SK-N-SH treated with all-trans-retinoic acid at 6 μM for 48 hours (cell line): ENCODE data around the gene TMTC3.

ENCODE experiments used
- ATAC-seq: fragments of 200-7000 bp; cut with Tn5 transposase; 3 replicates; pipeline ENCODE4 v1.9.1; 2020; ENCODE audit warnings: mild to moderate bottlenecking, moderate library complexity
- ARNTL ChIP-seq: fragments of 450-650 bp; formaldehyde crosslinking; IDR thresholded peaks from 2 replicates; pipeline ENCODE4 v1.5.0; 2020; ENCODE audit warnings: low read depth, mild to moderate bottlenecking, moderate library complexity, borderline replicate concordance
- BACH2 ChIP-seq: fragments of 250-450 bp; sonication (Bioruptor Pico); IDR thresholded peaks from 2 replicates; pipeline ENCODE4 v1.9.0; 2021; ENCODE audit warnings: mild to moderate bottlenecking, borderline replicate concordance
- CSDC2 ChIP-seq: fragments of 250-450 bp; sonication (Bioruptor Pico); IDR thresholded peaks from 2 replicates; pipeline ENCODE4 v1.5.0; 2020; ENCODE audit warnings: mild to moderate bottlenecking, moderate library complexity
- ESRRG ChIP-seq: fragments of 250-450 bp; sonication (Bioruptor Pico); IDR thresholded peaks from 2 replicates; pipeline ENCODE4 v1.6.1; 2021; ENCODE audit warnings: mild to moderate bottlenecking
- GLIS3 ChIP-seq: fragments of 250-450 bp; sonication (Bioruptor Pico); IDR thresholded peaks from 2 replicates; pipeline ENCODE4 v1.5.0; 2020; ENCODE audit warnings: mild to moderate bottlenecking, moderate library complexity
- OSR1 ChIP-seq: fragments of 250-450 bp; sonication (Bioruptor Pico); IDR thresholded peaks from 2 replicates; pipeline ENCODE4 v1.8.0; 2022; ENCODE audit warnings: moderate library complexity, mild to moderate bottlenecking, inconsistent platforms
- PPARA ChIP-seq: fragments of 250-450 bp; sonication (Bioruptor Pico); IDR thresholded peaks from 2 replicates; pipeline ENCODE4 v1.5.0; 2020; ENCODE audit warnings: mild to moderate bottlenecking, borderline replicate concordance
- RARB ChIP-seq: fragments of 250-450 bp; sonication (Bioruptor Pico); IDR thresholded peaks from 2 replicates; pipeline ENCODE4 v1.8.0; 2021; ENCODE audit warnings: mild to moderate bottlenecking, moderate library complexity
- SNAI2 ChIP-seq: fragments of 250-450 bp; sonication (Bioruptor Pico); IDR thresholded peaks from 2 replicates; pipeline ENCODE4 v1.5.0; 2020; ENCODE audit warnings: mild to moderate bottlenecking, moderate library complexity
- TCF4 ChIP-seq: fragments of 250-450 bp; sonication (Bioruptor Pico); IDR thresholded peaks from 2 replicates; pipeline ENCODE4 v1.8.0; 2021; ENCODE audit warnings: mild to moderate bottlenecking, moderate library complexity, borderline replicate concordance
- TOX ChIP-seq: fragments of 250-450 bp; sonication (Bioruptor Pico); IDR thresholded peaks from 2 replicates; pipeline ENCODE4 v1.8.0; 2021; ENCODE audit warnings: mild to moderate bottlenecking, moderate library complexity, borderline replicate concordance
- ZC3H10 ChIP-seq: fragments of 250-450 bp; sonication (Bioruptor Pico); IDR thresholded peaks from 2 replicates; pipeline ENCODE4 v1.5.1; 2021; ENCODE audit warnings: mild to moderate bottlenecking, moderate library complexity
- ZFP3 ChIP-seq: fragments of 250-450 bp; sonication (Bioruptor Pico); IDR thresholded peaks from 2 replicates; pipeline ENCODE4 v1.5.0; 2020; ENCODE audit warnings: mild to moderate bottlenecking, moderate library complexity
- ZFP30 ChIP-seq: fragments of 450-650 bp; formaldehyde crosslinking; IDR thresholded peaks from 2 replicates; pipeline ENCODE4 v1.5.0; 2022; ENCODE audit warnings: mild to moderate bottlenecking, moderate library complexity
- ZNF565 ChIP-seq: fragments of 450-650 bp; formaldehyde crosslinking; conservative IDR thresholded peaks from 2 replicates; pipeline ENCODE4 v1.5.0; 2020; ENCODE audit warnings: low read depth, mild to moderate bottlenecking, moderate library complexity
- ZNF70 ChIP-seq: fragments of 450-650 bp; formaldehyde crosslinking; IDR thresholded peaks from 2 replicates; pipeline ENCODE4 v1.5.0; 2020; ENCODE audit warnings: mild to moderate bottlenecking, moderate library complexity
- ZNF8 ChIP-seq: fragments of 450-650 bp; formaldehyde crosslinking; IDR thresholded peaks from 2 replicates; pipeline ENCODE4 v1.5.0; 2020; ENCODE audit warnings: mild to moderate bottlenecking, moderate library complexity
- TF ChIP-seq, protein P1 (sequence below): fragments of 250-450 bp; sonication (Bioruptor Pico); IDR thresholded peaks from 2 replicates; pipeline ENCODE4 v1.5.1; 2021; ENCODE audit warnings: mild to moderate bottlenecking, moderate library complexity
- TF ChIP-seq, protein P2 (sequence below): fragments of 250-450 bp; sonication (Bioruptor Pico); IDR thresholded peaks from 2 replicates; pipeline ENCODE4 v1.8.0; 2021; ENCODE audit warnings: low read depth, mild to moderate bottlenecking, moderate library complexity, borderline replicate concordance
- TF ChIP-seq, protein P3 (sequence below): fragments of 250-450 bp; sonication (Bioruptor Pico); IDR thresholded peaks from 2 replicates; pipeline ENCODE4 v1.8.0; 2020; ENCODE audit warnings: mild to moderate bottlenecking, moderate library complexity, borderline replicate concordance
- TF ChIP-seq, protein P4 (sequence below): fragments of 250-450 bp; sonication (Bioruptor Pico); IDR thresholded peaks from 2 replicates; pipeline ENCODE4 v1.5.1; 2020; ENCODE audit warnings: low read depth, mild to moderate bottlenecking, moderate library complexity

Gene TMTC3

DNA sequence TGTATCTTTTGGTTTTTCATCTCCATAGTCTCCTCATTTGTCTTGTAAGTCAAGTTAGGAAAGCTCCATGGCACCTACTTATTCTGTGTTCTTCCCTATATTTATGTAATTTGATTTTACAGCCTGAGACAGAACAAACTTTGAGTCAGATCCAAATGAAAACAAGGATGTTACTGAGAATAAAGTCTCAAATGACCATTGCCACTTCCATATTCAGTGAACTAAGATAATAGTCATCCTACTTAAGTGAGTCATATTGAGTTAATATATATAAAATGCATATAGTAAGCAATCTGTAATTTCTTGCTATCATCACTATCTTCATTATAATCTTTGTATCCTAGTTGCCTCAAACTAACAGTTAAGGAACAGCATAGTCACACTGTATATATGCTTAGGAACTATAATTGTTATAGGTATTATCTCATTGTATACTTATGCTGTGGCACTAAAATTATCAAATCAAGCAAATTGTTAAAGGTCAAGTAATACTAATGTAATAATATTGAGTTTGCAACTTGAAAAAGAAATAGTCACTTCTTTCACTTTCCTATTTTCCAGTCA, 30.8 kb downstream of the TMTC3 start:
- peak; percentile 30; the same call in 2 of the 3 replicates for ATAC-seq

DNA sequence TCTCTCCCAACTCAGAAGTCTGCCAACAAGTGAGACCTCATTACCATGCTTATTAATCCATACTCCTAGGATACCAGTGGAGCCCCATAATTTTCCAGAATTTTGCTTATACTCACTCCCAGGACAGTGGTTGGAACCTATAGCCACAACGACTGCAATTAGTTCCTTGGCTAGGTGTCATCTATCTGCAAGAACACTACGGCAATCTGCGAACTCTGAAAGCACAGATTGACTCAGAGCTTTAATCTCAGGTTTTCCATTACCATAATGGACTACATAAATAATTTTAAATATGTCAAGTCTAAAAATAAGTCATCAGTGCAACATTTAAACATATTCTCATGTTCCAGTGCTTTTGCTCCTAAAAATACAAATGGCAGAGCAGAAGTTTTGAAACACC, 33.4 kb downstream of the TMTC3 start:
- no peak for TF ChIP-seq ZNF70 (CRISPR knock-in tag)
- TF ChIP-seq, protein P1, sequence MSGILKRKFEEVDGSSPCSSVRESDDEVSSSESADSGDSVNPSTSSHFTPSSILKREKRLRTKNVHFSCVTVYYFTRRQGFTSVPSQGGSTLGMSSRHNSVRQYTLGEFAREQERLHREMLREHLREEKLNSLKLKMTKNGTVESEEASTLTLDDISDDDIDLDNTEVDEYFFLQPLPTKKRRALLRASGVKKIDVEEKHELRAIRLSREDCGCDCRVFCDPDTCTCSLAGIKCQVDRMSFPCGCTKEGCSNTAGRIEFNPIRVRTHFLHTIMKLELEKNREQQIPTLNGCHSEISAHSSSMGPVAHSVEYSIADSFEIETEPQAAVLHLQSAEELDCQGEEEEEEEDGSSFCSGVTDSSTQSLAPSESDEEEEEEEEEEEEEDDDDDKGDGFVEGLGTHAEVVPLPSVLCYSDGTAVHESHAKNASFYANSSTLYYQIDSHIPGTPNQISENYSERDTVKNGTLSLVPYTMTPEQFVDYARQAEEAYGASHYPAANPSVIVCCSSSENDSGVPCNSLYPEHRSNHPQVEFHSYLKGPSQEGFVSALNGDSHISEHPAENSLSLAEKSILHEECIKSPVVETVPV (CRISPR knock-in tag) = no peak
- no peak for TF ChIP-seq ZNF8
- TF ChIP-seq, protein P2, sequence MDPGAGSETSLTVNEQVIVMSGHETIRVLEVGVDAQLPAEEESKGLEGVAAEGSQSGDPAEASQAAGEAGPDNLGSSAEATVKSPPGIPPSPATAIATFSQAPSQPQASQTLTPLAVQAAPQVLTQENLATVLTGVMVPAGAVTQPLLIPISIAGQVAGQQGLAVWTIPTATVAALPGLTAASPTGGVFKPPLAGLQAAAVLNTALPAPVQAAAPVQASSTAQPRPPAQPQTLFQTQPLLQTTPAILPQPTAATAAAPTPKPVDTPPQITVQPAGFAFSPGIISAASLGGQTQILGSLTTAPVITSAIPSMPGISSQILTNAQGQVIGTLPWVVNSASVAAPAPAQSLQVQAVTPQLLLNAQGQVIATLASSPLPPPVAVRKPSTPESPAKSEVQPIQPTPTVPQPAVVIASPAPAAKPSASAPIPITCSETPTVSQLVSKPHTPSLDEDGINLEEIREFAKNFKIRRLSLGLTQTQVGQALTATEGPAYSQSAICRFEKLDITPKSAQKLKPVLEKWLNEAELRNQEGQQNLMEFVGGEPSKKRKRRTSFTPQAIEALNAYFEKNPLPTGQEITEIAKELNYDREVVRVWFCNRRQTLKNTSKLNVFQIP (CRISPR knock-in tag) = no peak
- TF ChIP-seq ESRRG = no peak
- no peak for TF ChIP-seq ZFP30 (CRISPR knock-in tag)
- no peak for TF ChIP-seq ARNTL (CRISPR knock-in tag)
- no peak for ATAC-seq

More for the DNA sequence above, 30.8 kb downstream of the TMTC3 start:
- TF ChIP-seq, protein P3, sequence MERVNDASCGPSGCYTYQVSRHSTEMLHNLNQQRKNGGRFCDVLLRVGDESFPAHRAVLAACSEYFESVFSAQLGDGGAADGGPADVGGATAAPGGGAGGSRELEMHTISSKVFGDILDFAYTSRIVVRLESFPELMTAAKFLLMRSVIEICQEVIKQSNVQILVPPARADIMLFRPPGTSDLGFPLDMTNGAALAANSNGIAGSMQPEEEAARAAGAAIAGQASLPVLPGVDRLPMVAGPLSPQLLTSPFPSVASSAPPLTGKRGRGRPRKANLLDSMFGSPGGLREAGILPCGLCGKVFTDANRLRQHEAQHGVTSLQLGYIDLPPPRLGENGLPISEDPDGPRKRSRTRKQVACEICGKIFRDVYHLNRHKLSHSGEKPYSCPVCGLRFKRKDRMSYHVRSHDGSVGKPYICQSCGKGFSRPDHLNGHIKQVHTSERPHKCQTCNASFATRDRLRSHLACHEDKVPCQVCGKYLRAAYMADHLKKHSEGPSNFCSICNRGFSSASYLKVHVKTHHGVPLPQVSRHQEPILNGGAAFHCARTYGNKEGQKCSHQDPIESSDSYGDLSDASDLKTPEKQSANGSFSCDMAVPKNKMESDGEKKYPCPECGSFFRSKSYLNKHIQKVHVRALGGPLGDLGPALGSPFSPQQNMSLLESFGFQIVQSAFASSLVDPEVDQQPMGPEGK (CRISPR knock-in tag) = no peak
- TF ChIP-seq OSR1 (CRISPR knock-in tag) (no peak), ZFP3 (CRISPR knock-in tag) (no peak), ARNTL (CRISPR knock-in tag) (no peak), ZFP30 (CRISPR knock-in tag) (no peak), BACH2 (CRISPR knock-in tag) (no peak), ESRRG (no peak), ZC3H10 (CRISPR knock-in tag) (no peak), PPARA (CRISPR knock-in tag) (no peak)
- TF ChIP-seq, protein P4, sequence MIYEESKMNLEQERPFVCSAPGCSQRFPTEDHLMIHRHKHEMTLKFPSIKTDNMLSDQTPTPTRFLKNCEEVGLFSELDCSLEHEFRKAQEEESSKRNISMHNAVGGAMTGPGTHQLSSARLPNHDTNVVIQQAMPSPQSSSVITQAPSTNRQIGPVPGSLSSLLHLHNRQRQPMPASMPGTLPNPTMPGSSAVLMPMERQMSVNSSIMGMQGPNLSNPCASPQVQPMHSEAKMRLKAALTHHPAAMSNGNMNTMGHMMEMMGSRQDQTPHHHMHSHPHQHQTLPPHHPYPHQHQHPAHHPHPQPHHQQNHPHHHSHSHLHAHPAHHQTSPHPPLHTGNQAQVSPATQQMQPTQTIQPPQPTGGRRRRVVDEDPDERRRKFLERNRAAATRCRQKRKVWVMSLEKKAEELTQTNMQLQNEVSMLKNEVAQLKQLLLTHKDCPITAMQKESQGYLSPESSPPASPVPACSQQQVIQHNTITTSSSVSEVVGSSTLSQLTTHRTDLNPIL = no peak
- TF ChIP-seq, protein P2 (CRISPR knock-in tag) = no peak

DNA sequence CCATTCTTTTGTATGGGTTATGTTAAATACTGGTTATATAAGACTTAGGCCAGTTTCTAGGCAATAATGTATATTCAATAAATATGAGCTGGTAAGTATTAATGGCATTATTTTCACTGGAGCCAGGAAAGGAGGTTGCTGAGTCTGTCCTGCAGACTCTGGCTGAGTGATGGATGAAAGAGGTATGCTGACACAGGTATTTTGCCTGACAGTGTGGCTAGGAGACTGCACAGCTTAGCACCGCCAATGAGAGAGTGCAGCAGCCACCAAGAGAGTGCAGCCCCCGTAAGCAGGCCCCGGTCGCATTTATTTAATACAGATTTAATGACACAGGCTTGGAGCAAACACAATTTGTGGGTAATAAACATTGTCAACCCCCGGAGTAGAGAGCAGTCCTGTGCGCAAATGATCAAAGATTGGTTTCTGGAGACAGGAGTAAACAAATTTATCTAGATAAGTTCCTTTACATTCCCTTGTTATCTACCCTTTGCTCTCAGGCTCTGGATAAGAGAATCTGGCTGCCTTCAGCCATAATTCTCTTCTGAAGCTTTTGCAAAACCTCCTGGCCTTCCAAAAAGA, 37.4 kb downstream of the TMTC3 start:
- TF ChIP-seq ARNTL (CRISPR knock-in tag) (no peak), PPARA (CRISPR knock-in tag) (no peak), TOX (CRISPR knock-in tag) (no peak), ZFP30 (CRISPR knock-in tag) (no peak), SNAI2 (CRISPR knock-in tag) (no peak), ZNF70 (CRISPR knock-in tag) (no peak)
- no peak for ATAC-seq

DNA sequence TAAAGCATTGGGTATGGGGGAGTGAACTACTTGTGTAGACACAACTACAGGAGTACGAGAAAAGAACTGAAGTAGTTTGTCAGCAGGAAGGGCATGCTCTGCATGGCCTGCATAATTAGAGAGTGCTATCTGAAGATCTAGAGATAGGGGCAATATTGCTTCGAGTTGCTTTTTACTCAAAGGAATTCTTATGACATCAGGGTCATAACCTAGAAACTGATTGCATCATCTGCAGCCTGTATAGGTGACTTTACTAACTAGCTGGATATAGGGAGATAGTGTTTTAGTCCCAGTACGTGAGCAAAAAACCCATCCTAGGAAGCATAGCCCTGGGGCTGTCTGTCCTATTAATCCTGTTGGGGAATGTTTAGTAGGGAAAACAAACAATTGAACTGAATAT, 39.8 kb downstream of the TMTC3 start:
- no peak for ATAC-seq
- TF ChIP-seq, protein P2 (CRISPR knock-in tag) = no peak
- TF ChIP-seq CSDC2 (CRISPR knock-in tag) = no peak
- no peak for TF ChIP-seq RARB (CRISPR knock-in tag)
- TF ChIP-seq OSR1 (CRISPR knock-in tag) = no peak
- TF ChIP-seq GLIS3 (CRISPR knock-in tag) = no peak
- TF ChIP-seq ZNF565 (CRISPR knock-in tag) = no peak
- TF ChIP-seq, protein P3 (CRISPR knock-in tag) = no peak
- TF ChIP-seq SNAI2 (CRISPR knock-in tag) = no peak
- no peak for TF ChIP-seq ZNF70 (CRISPR knock-in tag)
- TF ChIP-seq ZFP30 (CRISPR knock-in tag) = no peak
- no peak for TF ChIP-seq TCF4
- TF ChIP-seq TOX (CRISPR knock-in tag) = no peak
- TF ChIP-seq ARNTL (CRISPR knock-in tag) = no peak
- TF ChIP-seq ZFP3 (CRISPR knock-in tag) = no peak
- no peak for TF ChIP-seq ESRRG
